WTC11 (cell line): ENCODE measurements around the gene SIRT2. TPM values are rescaled to one million over a fixed set of nuclear protein-coding genes. Genes with fewer than 3 reads are reported as not detected.
A peak's percentile ranks its signal among the peaks of the same experiment; 100 is the strongest.

ENCODE experiments used
- ARID4B ChIP-seq: sonication (generic); formaldehyde crosslinking; IDR thresholded peaks from 2 replicates; pipeline ENCODE4 v1.8.0; 2023; ENCODE audit warnings: missing genetic modification reagents, mild to moderate bottlenecking, borderline replicate concordance
- CREB1 ChIP-seq: sonication (generic); formaldehyde crosslinking; IDR thresholded peaks from 2 replicates; pipeline ENCODE4 v1.8.0; 2023; ENCODE audit warnings: mild to moderate bottlenecking, missing genetic modification reagents
- CREM ChIP-seq: sonication (generic); formaldehyde crosslinking; IDR thresholded peaks from 2 replicates; pipeline ENCODE4 v1.8.1; 2022; ENCODE audit warnings: mild to moderate bottlenecking, missing genetic modification reagents, moderate library complexity
- E2F4 ChIP-seq: sonication (generic); formaldehyde crosslinking; IDR thresholded peaks from 2 replicates; pipeline ENCODE4 v1.8.1; 2022; ENCODE audit warnings: low read depth, mild to moderate bottlenecking, moderate library complexity, missing genetic modification reagents, borderline replicate concordance
- EMX1 ChIP-seq: fragments of 250-450 bp; sonication (Bioruptor Pico); IDR thresholded peaks from 2 replicates; pipeline ENCODE4 v1.8.0; 2021; ENCODE audit warnings: mild to moderate bottlenecking
- ESRRA ChIP-seq: sonication (generic); formaldehyde crosslinking; IDR thresholded peaks from 2 replicates; pipeline ENCODE4 v1.8.1; 2022; ENCODE audit warnings: mild to moderate bottlenecking, missing genetic modification reagents, borderline replicate concordance
- FOXK1 ChIP-seq: sonication (generic); formaldehyde crosslinking; IDR thresholded peaks from 2 replicates; pipeline ENCODE4 v1.8.0; 2022; ENCODE audit warnings: mild to moderate bottlenecking, moderate library complexity, missing genetic modification reagents
- FOXP4 ChIP-seq: sonication (generic); formaldehyde crosslinking; IDR thresholded peaks from 2 replicates; pipeline ENCODE4 v1.8.0; 2022; ENCODE audit warnings: mild to moderate bottlenecking, missing genetic modification reagents
- HMGXB4 ChIP-seq: sonication (generic); formaldehyde crosslinking; IDR thresholded peaks from 2 replicates; pipeline ENCODE4 v1.8.1; 2023; ENCODE audit warnings: mild to moderate bottlenecking, moderate library complexity, missing genetic modification reagents
- IRF1 ChIP-seq: sonication (generic); formaldehyde crosslinking; IDR thresholded peaks from 2 replicates; pipeline ENCODE4 v1.8.0; 2023; ENCODE audit warnings: missing genetic modification reagents
- MAX ChIP-seq: sonication (generic); formaldehyde crosslinking; IDR thresholded peaks from 2 replicates; pipeline ENCODE4 v1.8.0; 2022; ENCODE audit warnings: mild to moderate bottlenecking, missing genetic modification reagents
- MLX ChIP-seq: sonication (generic); formaldehyde crosslinking; IDR thresholded peaks from 2 replicates; pipeline ENCODE4 v1.8.1; 2023; ENCODE audit warnings: mild to moderate bottlenecking, missing genetic modification reagents, moderate library complexity
- MXD4 ChIP-seq: fragments of 250-450 bp; sonication (Bioruptor Pico); IDR thresholded peaks from 2 replicates; pipeline ENCODE4 v1.8.0; 2021; ENCODE audit warnings: mild to moderate bottlenecking, moderate library complexity, borderline replicate concordance
- NFE2L1 ChIP-seq: sonication (generic); formaldehyde crosslinking; IDR thresholded peaks from 2 replicates; pipeline ENCODE4 v1.8.1; 2023; ENCODE audit warnings: missing genetic modification reagents
- NR2C2 ChIP-seq: sonication (generic); formaldehyde crosslinking; IDR thresholded peaks from 2 replicates; pipeline ENCODE4 v1.8.0; 2022; ENCODE audit warnings: mild to moderate bottlenecking, missing genetic modification reagents
- NR3C1 ChIP-seq: sonication (generic); formaldehyde crosslinking; conservative IDR thresholded peaks from 2 replicates; pipeline ENCODE4 v1.8.1; 2023; ENCODE audit warnings: low read depth, mild to moderate bottlenecking, missing genetic modification reagents
- SMAD3 ChIP-seq: sonication (generic); formaldehyde crosslinking; IDR thresholded peaks from 2 replicates; pipeline ENCODE4 v1.8.0; 2022; ENCODE audit warnings: missing genetic modification reagents, mild to moderate bottlenecking, borderline replicate concordance
- TEAD4 ChIP-seq: sonication (generic); formaldehyde crosslinking; IDR thresholded peaks from 2 replicates; pipeline ENCODE4 v1.8.0; 2022; ENCODE audit warnings: mild to moderate bottlenecking, missing genetic modification reagents
- ZNF121 ChIP-seq: sonication (generic); formaldehyde crosslinking; IDR thresholded peaks from 2 replicates; pipeline ENCODE4 v1.8.0; 2023; ENCODE audit warnings: missing genetic modification reagents
- ZNF219 ChIP-seq: sonication (generic); formaldehyde crosslinking; IDR thresholded peaks from 2 replicates; pipeline ENCODE4 v1.8.0; 2023; ENCODE audit warnings: missing genetic modification reagents, mild to moderate bottlenecking, borderline replicate concordance
- ZNF425 ChIP-seq: fragments of 250-450 bp; sonication (Bioruptor Pico); conservative IDR thresholded peaks from 2 replicates; pipeline ENCODE4 v1.9.0; 2021; ENCODE audit warnings: mild to moderate bottlenecking
- ZNF512 ChIP-seq: sonication (generic); formaldehyde crosslinking; IDR thresholded peaks from 2 replicates; pipeline ENCODE4 v1.8.1; 2022; ENCODE audit warnings: missing genetic modification reagents, borderline replicate concordance
- ZNF671 ChIP-seq: fragments of 250-450 bp; sonication (Bioruptor Pico); IDR thresholded peaks from 2 replicates; pipeline ENCODE4 v1.8.0; 2021; ENCODE audit warnings: mild to moderate bottlenecking
- total RNA-seq: library from RNA; stranded (reverse); gene quantifications from 3 replicates; pipeline ENCODE4 v1.2.3, GENCODE V29; 2021

Gene SIRT2
- total RNA-seq, 1 experiment from 2014 or later = 9.5 TPM

GRCh38 chr19:38899447-38900201 is at the start of gene SIRT2, which contains the start of gene NFKBIB (continued):
- TF ChIP-seq HMGXB4 (CRISPR knock-in tag) = no peak
- TF ChIP-seq ARID4B = 0 out of 2 replicates have a peak, but pooled peaks have one; percentile 22
- TF ChIP-seq ZNF671 (CRISPR knock-in tag) = no peak
- no peak for TF ChIP-seq NR2C2 (CRISPR knock-in tag)
- no peak for TF ChIP-seq IRF1 (CRISPR knock-in tag)
- TF ChIP-seq ZNF512 (CRISPR knock-in tag) = no peak
- peak; percentile 84 for TF ChIP-seq CREM
- peak; percentile 51; the same call in 1 of the 2 replicates for TF ChIP-seq FOXP4 (CRISPR knock-in tag)
- no peak for TF ChIP-seq E2F4
- TF ChIP-seq ZNF425 (CRISPR knock-in tag) = no peak
- TF ChIP-seq NFE2L1 (CRISPR knock-in tag) = no peak
- TF ChIP-seq FOXK1 (CRISPR knock-in tag) = peak; percentile 84
- TF ChIP-seq SMAD3 (CRISPR knock-in tag) = no peak
- TF ChIP-seq MXD4 (CRISPR knock-in tag) = no peak
- no peak for TF ChIP-seq TEAD4
- no peak for TF ChIP-seq NR3C1 (CRISPR knock-in tag)
- peak; percentile 53 for TF ChIP-seq MAX (CRISPR knock-in tag)
- TF ChIP-seq EMX1 (CRISPR knock-in tag) = no peak
- no peak for TF ChIP-seq ESRRA (CRISPR knock-in tag)
- TF ChIP-seq MLX = no peak
- peak; percentile 100 for TF ChIP-seq ZNF121 (CRISPR knock-in tag)
- TF ChIP-seq ZNF219 (CRISPR knock-in tag) = no peak
- TF ChIP-seq CREB1 (CRISPR knock-in tag) = no peak
